Measurements from ENCODE around the gene CSF3R. TPM values are rescaled to one million over a fixed set of nuclear protein-coding genes. Genes with fewer than 3 reads are reported as not detected.

The CSF3R gene
- total RNA-seq, 2 donors from 2014 or later: 3.4 to 9.3 TPM

DNA sequence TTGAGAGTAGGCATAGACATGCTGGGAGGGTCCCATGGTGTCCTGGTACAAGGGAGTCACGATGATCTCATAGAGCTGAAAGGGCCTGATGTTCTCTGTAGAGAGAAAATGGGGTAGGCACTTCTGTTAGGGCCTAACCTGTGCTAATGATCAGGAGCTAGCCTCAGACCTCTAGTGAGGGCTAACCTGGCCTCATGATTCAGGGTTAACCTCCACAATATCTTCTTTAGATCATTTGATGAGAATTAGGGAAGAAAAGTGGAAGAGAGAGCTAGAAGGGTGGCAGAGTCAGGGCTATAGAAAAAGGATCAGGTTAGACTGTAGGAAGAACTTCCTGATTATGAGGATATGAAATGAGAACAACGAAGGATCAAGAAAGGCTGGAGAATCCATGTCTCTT is 13.6 kb downstream of the CSF3R start:
- Histone ChIP-seq H3K4me3 (no peak overlapping the region), H3K36me3 (no peaks in the 10 kb centered on the region), H3K27ac (no peak overlapping the region), H3K4me1 (peaks cover 0 to 8% of the 10 kb centered on the region in 2 donors), H3K27me3 (no peaks in the 10 kb centered on the region), H3K9me3 (no peaks in the 10 kb centered on the region)
- TF ChIP-seq, protein P1, sequence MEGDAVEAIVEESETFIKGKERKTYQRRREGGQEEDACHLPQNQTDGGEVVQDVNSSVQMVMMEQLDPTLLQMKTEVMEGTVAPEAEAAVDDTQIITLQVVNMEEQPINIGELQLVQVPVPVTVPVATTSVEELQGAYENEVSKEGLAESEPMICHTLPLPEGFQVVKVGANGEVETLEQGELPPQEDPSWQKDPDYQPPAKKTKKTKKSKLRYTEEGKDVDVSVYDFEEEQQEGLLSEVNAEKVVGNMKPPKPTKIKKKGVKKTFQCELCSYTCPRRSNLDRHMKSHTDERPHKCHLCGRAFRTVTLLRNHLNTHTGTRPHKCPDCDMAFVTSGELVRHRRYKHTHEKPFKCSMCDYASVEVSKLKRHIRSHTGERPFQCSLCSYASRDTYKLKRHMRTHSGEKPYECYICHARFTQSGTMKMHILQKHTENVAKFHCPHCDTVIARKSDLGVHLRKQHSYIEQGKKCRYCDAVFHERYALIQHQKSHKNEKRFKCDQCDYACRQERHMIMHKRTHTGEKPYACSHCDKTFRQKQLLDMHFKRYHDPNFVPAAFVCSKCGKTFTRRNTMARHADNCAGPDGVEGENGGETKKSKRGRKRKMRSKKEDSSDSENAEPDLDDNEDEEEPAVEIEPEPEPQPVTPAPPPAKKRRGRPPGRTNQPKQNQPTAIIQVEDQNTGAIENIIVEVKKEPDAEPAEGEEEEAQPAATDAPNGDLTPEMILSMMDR (IDR thresholded peaks at IDR 0.05): no peak
- no peak for DNase-seq (ENCODE audit: low spot score)

DNA sequence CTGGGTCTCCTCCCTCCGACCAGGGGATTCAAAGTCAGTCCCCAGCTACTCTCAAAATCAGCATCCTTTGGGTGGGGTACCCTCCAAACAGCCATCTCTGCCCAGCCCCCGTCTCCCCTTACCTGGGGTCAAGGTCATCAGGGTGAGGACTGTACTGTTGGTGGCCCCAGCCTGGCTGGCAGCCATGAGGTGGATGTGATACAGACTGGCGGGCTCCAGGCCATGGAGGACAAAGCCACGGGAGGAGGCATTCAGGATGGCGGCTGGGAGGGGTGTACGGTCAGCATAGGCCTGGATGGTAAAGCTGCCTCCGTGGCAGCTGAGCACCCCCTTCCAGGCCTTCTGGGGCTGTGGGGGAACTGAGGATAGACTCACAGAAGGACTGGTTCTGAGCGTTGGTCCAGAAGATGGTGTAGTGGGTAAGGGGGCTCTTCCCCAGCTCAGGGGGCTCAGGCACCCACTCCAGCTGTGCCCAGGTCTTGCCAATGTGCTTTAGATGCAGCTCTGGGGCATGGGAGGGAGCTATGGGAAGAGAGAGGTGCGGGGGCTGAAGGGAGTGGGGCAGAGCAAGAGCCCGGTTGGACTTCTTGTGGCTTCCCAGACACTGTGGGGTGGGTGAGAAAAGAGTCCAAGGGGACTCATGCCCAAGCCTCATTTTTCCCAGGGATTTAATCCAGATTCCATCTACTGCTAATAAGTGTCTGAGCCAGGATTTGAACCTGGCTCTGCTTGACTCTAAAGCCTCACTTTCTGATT is 14.8 kb downstream of the CSF3R start:
- no peak overlapping the region for H3K27ac ChIP-seq
- H3K4me1 ChIP-seq: peaks cover 0 to 17% of the 10 kb centered on the region in 2 donors
- H3K9me3 ChIP-seq: no peaks in the 10 kb centered on the region
- no peak overlapping the region for H3K4me3 ChIP-seq
- TF ChIP-seq, protein P1 (IDR thresholded peaks at IDR 0.05): no peak
- no peaks in the 10 kb centered on the region for H3K36me3 ChIP-seq
- no peaks in the 10 kb centered on the region for H3K27me3 ChIP-seq
- no peak for DNase-seq (ENCODE audit: low spot score)

DNA sequence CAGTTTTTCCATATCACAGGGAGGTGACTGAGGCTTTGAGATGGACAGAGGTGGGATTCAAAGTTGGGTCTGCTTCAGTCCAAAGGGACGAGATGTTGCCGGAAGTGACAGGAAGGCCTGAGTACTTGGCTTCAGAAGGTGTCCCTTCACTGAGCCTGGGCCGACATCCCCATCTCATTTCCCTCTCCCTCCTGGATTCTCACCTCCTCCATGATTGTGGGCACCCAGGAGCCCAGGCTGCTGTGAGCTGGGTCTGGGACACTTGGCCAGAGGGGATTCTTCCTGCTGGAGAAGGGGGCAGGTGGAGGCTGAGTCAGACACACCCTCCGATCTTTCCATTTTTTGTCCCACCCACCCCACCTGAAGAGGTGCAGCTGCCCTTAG is 15.7 kb downstream of the CSF3R start:
- Histone ChIP-seq H3K4me3 (no peak overlapping the region), H3K27ac (no peak overlapping the region), H3K4me1 (peaks cover 0 to 20% of the 10 kb centered on the region in 2 donors), H3K27me3 (no peaks in the 10 kb centered on the region), H3K36me3 (no peaks in the 10 kb centered on the region), H3K9me3 (no peaks in the 10 kb centered on the region)
- DNase-seq (ENCODE audit: low spot score): no peak
- TF ChIP-seq, protein P1 (IDR thresholded peaks at IDR 0.05): no peak

DNA sequence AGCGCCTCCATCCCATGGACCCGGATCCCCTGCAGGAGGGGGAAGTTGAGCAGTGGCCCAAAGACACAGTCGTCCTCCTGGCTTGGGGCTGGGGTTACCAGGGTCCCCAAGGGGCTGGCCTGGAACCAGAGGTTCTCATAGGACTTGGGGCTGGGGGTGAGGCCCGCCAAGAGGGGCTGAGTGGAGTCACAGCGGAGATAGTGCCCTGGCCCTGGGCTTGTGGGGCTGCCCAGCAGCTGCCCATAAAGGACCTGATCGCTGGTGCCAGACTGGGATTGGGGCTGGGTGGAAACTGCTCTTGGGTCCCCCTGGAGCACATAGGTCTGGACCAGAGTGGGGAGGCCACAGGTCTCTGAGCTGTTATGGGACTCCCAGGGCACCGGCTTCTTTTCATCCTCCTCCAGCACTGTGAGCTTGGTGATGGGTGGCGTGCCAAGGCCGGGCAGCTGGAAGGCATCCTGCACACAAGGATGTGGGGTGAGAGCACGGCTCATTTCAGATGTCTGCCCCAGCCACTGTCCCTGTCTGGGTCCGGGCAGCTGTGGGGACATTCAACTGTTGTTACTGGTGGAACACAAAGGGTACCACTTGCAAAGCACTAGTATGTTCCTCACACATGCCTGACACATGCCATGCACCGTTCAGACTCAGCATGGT is 16.2 kb downstream of the CSF3R start:
- TF ChIP-seq, protein P1 (IDR thresholded peaks at IDR 0.05): no peak
- Histone ChIP-seq H3K27ac (no peak overlapping the region), H3K9me3 (no peaks in the 10 kb centered on the region), H3K4me1 (peaks cover 0 to 20% of the 10 kb centered on the region in 2 donors), H3K27me3 (no peaks in the 10 kb centered on the region), H3K36me3 (peaks cover under 1% of the 10 kb centered on the region), H3K4me3 (no peak overlapping the region)
- DNase-seq (ENCODE audit: low spot score): no peak

DNA sequence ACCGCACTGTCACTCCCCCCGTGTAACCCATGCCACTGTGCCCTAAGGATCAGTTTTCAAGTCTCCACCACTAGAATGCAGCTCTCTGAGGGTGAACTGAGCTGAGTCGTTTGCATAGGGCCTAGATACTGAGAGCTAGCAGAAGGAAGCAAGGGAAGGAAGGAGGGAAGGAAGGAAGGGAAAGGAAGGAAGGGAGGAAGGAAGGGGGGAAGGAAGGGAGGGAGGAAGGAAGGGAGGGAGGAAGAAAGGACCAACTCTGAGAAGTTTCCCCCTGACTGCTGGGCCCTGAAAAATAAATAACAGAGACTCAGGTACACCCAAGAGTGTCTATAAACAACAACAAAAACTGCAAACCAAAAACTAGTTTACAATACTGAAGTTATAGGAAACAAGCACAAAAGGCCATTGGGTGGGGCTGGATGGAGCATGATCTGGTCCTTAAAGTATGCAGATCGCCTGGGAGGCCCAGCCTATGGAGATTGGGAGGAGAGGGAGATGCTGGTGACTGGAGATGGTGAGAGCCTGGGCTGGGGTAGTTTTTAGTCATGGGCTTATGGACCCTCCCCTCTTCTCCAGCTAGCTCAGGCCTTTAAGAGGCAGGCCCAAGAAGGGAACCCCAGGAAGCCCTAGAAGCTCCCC is 16.9 kb downstream of the CSF3R start:
- H3K4me1 ChIP-seq: peaks cover 0 to 20% of the 10 kb centered on the region in 2 donors
- H3K36me3 ChIP-seq: peaks cover 7% of the 10 kb centered on the region
- DNase-seq (ENCODE audit: low spot score): no peak
- H3K27me3 ChIP-seq: no peaks in the 10 kb centered on the region
- H3K9me3 ChIP-seq: no peaks in the 10 kb centered on the region
- H3K4me3 ChIP-seq: no peak overlapping the region
- H3K27ac ChIP-seq: no peak overlapping the region
- TF ChIP-seq, protein P1 (IDR thresholded peaks at IDR 0.05): no peak

Data from right atrium auricular region (tissue), 2 donors.